H54 (cell line): ENCODE data around the gene EPB41L3.

Experiments
- DNase-seq: peaks from one replicate; pipeline ENCODE4 v3.0.0; 2011; ENCODE audit warnings: low spot score, mixed read lengths; ENCODE audit not compliant: insufficient read length
- FAIRE-seq: peaks from 3 replicates; lab custom pipeline; 2011; peaks lifted over from hg19 to GRCh38; lab: Jason Lieb, UNC
- POLR2A ChIP-seq: IDR thresholded peaks from 2 replicates; pipeline ENCODE4 v1.6.1; 2011; ENCODE audit warnings: low read depth, mild to moderate bottlenecking, low read length

EPB41L3 gene

GRCh38 chr18:5417342-5417741, 126.5 kb downstream of the EPB41L3 start:
- no peak for TF ChIP-seq POLR2A
- DNase-seq (no peak), FAIRE-seq (no peak)

DNA sequence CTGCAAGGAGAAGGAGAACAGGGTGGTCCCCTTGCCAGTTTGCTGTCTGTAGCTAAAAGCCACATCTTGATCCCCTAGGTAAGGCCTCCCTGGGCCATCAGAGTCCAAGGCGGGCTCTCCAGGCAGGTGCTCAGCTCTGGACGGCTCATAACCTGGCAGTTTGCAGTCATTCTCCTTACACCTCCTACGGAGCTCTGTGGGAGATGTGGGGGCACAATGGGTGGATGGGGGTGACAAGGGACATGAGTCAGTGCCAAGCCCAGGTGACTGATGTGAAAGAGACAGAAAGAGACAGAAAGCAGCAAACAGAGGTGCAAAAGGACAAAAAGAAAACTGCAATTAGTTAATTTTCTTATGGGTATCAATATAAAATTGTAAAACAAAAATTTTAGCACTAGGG, 127.7 kb downstream of the EPB41L3 start:
- FAIRE-seq = no peak
- no peak for TF ChIP-seq POLR2A
- no peak for DNase-seq

DNA sequence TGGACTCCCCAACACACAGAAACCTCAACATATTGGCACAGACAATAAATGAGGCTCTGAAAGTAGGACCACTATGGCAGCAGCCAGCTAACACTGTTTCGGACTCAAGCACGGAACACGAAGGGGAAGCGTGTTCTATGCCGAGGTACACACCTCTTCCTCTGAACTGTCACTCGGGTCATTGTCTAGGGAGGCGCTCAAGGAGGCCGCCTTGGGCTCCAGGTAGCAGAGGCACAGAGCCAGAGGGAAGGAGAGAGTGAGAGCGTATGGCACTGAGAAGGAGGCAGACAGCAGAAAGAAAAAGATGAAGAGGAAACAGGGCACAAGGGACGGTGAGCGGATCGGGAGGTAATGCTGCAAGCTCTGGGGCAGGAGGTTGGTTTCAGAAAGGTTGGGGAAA, 128.1 kb downstream of the EPB41L3 start:
- no peak for TF ChIP-seq POLR2A
- DNase-seq = no peak
- FAIRE-seq = no peak

DNA sequence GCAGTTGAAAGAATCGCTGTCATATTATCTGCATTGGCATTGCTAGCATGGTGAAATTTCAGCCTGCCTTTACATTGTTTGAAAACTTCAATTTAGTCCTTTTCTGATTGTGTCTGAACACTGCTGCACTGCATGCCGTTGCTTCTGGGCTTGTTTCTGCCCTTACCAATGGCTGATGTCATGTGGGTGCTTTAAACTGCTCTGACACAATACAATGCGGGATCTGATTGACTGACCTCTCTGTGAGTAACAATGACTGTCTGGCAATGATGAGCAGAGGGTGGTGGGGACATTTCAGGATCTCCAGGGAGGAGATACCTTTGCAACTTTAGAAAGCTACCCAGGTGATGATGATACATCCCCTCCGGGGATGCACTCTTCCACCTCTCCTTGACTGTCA, 128.8 kb downstream of the EPB41L3 start:
- no peak for FAIRE-seq
- DNase-seq = no peak
- no peak for TF ChIP-seq POLR2A

GRCh38 chr18:5414546-5414945, 129.3 kb downstream of the EPB41L3 start:
- DNase-seq = no peak
- TF ChIP-seq POLR2A = no peak
- FAIRE-seq = no peak

DNA sequence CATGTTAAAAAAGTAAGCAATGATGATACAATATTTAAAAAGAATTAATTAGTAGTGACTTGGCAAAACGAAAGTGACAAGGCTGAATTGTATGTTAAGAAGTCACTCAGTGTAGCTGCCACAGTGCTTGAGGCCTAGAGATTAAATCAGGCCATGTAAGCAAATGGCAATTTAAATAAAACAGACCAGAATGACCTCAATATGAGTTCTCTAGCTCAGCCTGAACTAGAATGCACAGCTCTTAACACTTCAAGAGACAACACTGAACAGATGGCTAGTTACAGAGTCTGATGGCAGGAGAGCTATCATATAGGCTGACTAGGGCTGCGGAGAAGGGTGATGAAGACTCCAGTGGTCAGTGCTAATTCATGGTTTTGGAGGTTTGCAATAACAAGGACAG, 130.3 kb downstream of the EPB41L3 start:
- no peak for TF ChIP-seq POLR2A
- DNase-seq (no peak), FAIRE-seq (no peak)

DNA sequence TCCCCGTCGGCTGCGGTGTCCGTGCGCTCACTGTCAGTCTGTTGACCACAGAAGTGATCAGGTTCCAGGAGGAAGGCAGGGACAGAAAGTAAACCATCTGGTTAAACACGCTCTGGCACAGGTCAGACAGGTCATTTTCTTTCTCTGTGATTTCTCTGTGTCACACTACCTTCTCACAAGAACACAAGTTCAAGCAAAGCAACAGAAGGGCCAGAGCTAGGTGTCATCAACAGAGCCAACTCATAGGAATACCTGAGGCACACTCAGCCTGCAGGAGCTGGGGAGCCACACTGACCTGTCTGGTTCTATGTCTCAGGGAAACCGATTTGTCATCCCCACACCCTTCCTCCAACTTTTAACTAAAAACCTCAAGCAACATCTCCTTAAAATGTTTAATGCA, 133.2 kb downstream of the EPB41L3 start:
- DNase-seq (no peak), FAIRE-seq (no peak)
- no peak for TF ChIP-seq POLR2A

GRCh38 chr18:5398269-5398668, 145.5 kb downstream of the EPB41L3 start:
- DNase-seq (no peak), FAIRE-seq (no peak)
- TF ChIP-seq POLR2A = no peak

- FAIRE-seq (no peak), DNase-seq (no peak)
- no peak for TF ChIP-seq POLR2A
Measured at GRCh38 chr18:5397102-5397501, 146.7 kb downstream of the EPB41L3 start.

GRCh38 chr18:5395860-5396448, 147.8 kb downstream of the EPB41L3 start:
- FAIRE-seq (no peak), DNase-seq (no peak)
- no peak for TF ChIP-seq POLR2A

GRCh38 chr18:5393779-5394178, 150.0 kb downstream of the EPB41L3 start:
- TF ChIP-seq POLR2A = no peak
- DNase-seq = no peak
- no peak for FAIRE-seq

- no peak for TF ChIP-seq POLR2A
- no peak for DNase-seq
- no peak for FAIRE-seq
Measured at GRCh38 chr18:5391409-5391808, 152.4 kb downstream of the EPB41L3 start.

GRCh38 chr18:5389356-5389755, 154.4 kb downstream of the EPB41L3 start:
- TF ChIP-seq POLR2A = no peak
- DNase-seq (no peak), FAIRE-seq (no peak)

GRCh38 chr18:5388896-5389295, 154.9 kb downstream of the EPB41L3 start:
- FAIRE-seq (no peak), DNase-seq (no peak)

DNA sequence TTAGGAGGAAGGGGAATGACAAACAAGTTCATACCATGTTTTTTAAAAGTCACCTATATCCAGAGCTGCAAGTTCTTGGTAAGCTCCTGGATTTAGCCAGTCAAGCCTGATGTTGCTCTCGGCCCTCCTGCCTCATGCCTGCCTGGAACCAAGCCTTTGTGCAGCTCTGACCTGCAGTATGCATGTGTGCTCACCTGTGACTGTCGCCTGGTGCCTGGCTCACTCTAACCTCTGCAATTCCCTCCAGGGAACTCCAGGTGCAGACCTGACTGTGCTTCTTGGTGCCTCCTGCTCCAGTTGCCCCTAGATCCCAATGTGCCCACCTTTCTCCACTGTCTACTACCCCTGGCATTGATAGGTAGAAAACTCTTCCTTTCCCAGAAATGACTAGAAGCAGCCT, 163.2 kb downstream of the EPB41L3 start:
- DNase-seq = no peak
- TF ChIP-seq POLR2A = no peak
- FAIRE-seq = no peak

More at GRCh38 chr18:5388896-5389295, 154.9 kb downstream of the EPB41L3 start:
- no peak for TF ChIP-seq POLR2A
